GM19043 (cell line): ENCODE measurements around the gene ST6GALNAC6.

Experiments
- ATAC-seq: cut with Tn5 transposase; IDR thresholded peaks from one replicate; pipeline ENCODE4 v1.9.1; 2021; ENCODE audit warnings: low read depth; ENCODE audit not compliant: unreplicated experiment

Gene ST6GALNAC6

DNA sequence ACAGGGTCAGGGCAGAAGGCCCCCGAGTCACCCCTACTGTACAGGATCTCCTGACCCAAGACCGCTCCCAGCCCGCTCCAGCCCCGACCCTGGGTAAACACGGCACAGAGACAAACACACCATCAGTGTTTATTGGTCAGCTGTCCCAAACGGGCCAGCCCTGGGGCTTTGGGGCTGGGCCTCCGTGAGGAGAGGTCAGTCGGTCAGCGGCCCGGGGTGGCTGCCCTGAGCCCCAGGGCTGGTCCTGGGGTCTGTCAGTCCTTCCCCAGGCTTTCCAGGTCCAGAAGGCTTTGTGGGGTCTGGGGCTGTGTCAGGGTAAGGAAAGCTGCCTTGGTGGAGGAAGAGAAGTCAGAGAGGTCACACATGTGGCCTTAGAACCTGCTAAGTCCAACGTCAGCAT lies 35.6 kb upstream of the ST6GALNAC6 start:
- no peak for ATAC-seq

DNA sequence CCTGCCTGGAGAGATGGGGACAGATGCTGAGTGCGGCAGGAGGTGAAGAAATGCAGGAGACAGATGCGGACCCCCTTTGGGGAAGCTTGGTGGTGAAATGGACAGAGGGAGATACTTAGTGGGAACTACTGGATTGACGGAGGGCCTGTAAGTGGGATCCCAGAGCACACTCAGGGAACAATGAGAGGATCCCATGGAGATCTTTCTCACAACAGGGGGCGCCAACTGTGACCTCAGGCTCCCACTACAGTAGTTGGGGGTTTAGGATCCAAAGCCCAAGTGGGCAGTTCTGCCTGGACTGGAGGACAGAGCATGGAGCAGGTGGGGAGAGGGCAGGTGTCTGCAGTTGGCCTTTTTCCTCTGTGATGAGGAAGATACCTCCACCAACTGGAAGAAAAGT lies 34.8 kb upstream of the ST6GALNAC6 start:
- ATAC-seq, result no peak

DNA sequence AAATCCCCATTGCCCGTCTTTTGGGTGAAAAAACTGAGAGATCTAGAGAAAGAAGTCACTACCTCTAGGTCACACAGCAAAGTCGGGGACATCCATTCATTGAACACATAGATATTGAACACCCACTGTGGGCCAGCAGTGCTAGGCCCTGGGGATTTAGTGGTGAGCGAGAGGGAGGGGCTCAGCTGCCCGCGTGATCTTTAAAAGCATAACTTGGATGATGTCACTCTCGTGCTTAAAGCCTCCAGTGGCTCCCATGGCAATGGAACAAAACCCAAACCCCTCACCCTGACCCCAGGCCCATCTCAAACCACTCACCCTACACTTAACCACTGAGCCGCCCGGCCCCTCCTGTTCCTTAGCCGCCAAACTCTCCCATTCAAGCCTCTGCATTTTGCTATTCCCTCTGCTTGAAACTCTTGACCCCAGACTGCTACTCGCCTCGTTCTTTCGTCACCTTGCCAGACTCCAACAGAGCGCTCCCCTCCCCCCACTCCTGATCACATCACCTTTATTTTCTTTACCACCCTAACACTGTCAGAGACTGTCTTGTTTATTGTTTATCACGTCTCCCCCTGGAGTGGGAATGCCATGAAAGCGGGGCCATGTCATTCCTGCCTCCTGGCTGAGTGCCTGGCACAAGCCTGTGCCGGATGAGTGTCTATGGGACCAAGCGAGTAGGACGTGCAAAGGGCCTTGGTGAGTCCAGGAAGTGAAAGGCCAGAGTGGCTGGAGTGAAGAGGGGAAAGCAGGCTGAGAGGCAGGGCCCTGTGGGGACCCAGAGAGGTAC lies 31.9 kb upstream of the ST6GALNAC6 start:
- ATAC-seq, result no peak

DNA sequence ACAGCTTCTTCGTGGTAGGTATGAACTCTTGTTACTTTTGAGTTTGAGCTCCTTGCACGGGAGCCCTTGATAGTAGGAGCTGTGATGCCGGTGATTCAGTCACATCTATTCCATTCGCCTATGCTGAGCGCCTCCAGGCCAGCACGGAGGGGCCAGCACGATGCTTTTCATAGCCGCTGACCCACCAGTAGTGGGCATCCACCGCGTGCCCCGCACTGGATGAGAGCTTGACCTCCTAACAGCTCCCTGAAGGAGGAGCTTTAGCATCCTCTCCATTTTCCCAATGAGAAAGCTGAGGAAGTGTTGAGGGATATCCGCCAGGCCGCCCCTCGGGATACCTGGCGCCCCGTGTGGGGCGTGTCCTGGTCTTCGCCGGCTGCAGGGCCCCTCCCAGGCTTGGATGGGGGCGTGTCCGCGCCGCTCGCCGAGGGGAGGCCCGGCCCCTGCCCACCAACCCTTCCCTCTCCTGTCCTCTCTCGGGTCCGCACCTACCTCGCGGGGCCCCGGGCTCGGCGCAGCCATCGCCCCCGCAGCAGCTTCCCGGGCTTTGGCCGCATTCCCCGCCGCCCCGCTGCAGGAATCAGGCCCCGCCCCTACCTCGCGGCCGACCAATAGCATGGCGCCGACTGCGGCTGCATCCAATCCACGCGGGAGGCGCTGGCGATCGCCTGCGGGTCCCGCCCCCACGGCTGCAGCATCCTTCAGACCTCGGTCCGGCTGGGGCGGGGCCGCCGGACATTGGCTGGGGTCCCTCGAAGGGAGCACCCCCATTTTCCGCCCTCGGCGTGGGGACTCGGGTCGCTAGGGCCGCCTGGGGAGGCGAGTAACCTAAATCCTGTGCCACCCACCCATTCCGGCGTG lies 31.1 kb upstream of the ST6GALNAC6 start, which contains the start of gene PIP5KL1:
Gene PIP5KL1 (minus strand): TSS at position 547 of the 861 bp plus-strand sequence. CDS start 25 bp downstream, at position 522.
- ATAC-seq, result peak; percentile 73

DNA sequence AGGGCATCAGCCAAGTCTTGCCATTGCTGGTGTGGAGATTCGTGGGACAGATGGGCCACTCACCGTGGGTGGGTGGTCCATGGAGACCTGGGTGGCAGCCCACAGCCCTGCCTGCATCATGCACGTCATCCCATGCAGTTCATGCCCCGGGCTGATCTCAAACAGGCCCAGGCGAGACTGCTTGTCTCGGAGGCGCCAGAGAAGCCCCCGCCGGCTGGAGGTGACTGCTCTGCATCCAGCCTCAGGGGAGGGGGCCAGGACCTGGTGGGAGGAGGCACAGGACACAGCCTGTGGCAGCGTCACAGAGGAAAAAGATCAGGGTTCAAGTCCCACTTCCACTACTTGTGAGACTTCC lies 30.2 kb upstream of the ST6GALNAC6 start:
- ATAC-seq, result no peak

DNA sequence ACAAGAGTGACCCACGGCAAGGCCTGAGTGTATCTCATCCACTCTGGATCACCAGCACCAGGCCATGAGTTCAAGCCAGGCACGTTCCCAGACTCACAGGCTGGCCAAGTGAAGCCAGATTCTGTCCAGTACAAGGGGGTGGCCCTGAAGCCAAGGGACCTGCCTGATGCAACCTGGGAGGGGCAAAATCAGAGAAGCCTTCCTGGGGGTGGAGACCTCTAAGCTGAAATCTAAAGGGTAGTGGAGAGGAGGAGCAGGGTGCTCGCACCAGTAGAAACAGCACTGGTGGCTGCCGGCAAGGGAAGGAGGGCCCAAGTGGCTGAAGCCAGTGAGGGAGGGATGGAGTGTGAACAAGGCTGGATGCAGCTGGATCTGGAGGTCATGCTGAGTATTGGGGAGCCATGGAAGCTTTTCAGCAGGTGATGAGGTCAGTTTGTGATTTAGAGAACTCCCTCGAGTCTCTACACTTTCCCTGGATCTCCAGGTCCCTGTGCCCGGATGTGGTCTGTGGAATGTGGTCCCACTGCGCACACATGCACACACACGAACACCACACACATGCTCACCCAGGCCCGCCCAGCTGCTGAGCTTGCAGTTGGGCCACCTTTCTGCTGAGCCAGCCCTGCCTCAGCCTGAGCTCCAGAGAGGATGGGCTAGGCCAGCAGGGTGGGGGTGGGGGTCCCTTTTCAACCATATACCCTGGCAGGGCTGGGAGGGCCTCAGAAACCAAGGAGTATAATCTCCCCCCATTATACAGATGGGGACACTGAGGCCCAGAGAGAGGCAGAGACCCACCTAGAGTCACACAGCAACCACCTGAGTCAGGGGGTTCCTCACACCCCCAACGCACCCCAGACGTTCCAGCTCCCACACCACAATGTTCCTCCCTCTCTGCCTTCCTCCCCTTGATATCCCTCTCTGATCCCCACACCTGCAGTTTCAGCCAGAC lies 29.5 kb upstream of the ST6GALNAC6 start:
- no peak for ATAC-seq

DNA sequence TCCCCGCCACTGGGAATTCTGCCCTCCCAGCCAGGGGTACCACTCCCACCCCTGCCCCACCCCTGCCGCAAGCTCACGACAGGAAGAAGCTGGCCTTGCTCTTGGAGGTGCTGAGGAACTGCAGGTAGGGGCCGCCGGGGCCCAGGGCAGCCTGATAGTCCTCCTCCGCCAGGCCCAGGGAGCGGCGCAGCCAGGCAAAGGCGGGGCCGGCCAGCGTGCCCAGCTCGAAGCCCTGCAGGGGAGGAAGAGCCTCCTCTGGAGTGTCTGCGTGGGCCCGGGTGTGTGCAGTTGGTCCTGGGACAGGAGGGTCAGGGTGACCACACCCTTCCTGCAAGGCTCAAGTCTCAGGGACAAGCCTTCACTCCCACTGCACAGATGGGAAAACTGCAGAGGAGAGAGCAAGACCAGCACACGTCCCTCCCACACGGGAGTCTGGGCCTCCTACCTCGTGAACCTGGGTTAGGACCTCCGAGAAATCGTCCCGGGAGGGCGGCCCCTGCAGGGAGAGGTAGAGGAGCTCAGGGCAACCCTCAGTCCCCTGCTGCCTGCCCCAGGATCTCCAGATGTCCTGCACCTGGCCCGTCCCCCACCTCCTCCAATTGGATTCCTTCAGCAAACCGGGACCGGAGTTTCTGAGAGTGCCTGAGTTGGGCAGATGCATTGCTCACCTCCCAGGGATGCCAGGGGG lies 28.7 kb upstream of the ST6GALNAC6 start:
- no peak for ATAC-seq

DNA sequence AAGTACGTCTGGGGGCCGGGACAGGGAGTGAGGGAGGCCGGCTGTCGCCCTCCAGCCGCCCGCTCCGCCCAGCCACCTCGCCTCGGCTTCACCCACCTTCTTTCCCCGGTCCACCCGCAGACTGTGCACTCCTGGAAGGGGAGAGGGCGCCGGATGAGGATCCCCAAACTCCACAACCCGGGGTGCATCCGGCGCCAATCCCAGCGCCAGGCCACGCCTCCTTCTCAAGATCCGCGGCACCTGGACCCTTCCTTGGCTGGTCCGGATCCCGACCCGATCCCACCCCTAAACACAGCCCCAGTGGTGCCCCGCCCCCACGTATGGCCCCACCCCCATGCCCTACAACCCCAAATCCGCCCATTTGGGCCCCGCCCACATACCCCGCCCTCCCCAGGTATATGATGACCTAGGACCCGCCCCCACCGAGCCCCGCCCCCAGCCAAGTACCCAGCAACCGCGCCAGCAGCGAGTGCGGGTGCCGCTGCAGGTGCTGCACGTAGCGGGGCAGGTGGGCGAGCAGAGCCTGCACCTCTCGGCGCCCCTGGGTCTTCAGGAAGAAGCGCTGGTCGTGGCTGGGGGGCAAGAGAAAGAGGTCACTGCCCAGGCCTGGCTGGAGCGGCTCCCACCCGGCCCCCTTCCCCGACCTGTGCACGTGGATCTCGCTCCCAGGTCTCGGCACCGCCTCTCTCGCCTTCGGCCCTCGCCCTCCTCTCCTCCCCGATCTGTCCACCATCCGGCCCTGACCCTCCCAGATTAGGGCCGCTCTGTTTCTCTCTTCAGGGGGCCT lies 28.0 kb upstream of the ST6GALNAC6 start:
- no peak for ATAC-seq

DNA sequence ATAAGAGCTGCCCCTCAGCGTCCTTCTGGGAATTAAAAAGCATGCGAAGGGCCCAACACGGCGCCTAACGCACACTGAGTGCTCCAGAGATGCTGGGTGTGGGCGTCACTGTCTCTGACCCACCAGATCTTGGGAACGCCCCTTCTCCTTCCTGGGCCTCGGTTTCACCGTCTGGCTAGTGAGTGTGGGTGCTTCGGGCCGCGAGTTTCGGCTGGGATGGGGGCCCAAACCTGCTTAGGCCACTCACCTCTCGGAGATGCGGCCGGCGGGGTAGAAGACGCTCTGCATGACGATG lies 27.4 kb upstream of the ST6GALNAC6 start:
- ATAC-seq, result no peak

DNA sequence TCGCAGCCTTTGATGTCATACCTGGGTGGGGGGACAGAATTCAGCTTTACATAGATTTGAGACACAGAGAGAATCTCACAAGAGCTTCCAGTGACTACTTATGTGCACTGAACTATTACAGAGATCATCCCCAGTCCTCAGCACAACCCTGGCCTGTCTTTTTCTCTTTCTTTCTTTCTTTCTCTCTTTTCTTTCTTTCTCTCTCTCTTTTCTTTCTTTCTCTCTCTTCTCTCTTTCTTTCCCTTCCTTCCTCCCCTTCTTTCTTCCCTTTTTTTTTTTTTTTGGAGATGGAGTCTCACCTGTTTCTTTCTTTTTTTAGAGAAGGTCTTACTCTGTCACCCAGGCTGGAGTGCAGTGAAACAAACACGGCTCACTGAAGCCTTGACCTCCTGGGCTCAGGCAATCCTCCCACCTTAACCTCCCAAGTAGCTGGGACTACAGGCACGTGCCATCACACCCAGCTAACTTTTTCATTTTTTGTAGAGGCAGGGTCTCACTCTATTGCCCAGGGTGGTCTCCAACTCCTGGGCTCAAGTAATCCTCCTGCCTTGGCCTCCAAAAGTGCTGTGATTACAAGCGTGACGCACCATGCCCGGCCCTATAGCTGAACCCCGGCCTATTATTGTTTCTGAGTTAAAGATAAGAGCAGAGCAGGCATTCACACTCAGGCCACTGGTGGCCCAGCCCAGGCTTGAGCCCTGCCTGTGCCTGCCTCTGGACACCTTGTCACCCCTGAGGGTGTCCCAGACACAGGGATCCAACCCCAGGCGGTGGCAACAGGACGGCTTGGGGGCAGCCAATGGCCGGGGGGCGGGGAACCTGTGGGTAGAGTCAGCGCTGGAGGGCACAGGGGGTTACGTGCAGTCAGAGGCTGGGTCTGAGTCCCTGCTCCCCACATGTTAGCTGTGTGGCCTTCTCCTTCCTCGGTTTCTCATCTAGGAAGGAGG lies 26.8 kb upstream of the ST6GALNAC6 start:
- no peak for ATAC-seq

DNA sequence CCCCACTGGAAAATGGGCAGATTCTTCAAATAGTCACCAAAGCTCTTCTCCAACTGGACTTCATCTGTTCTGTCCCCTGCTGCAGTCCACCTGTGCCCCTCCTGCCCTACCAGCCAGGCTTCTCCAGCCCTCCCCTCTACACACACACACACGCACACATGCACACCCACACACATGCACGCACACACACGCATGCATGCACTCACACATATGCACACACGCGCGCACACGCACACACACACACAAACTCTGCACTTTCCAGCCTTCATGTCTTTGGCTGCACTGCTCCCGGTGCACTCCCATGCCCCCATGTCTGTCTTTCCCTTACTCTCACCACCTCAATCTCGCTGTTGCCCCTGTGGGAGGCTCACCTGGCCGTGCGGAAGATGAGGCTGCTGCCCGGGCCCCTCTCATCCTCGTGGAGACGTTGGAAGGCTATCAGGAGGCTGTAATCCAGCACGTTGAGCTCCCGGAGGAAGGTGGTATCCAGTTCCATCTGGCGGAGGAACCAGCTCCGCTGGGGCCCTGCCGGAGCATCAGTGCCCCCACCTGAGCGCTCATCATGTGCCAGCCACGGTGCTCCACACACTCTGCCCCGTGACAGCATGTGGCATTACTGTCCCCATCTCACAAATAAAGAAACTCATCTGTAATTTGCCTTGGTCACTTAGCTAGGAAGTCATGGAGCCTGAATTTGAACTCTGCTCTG lies 25.5 kb upstream of the ST6GALNAC6 start:
- ATAC-seq, result no peak

DNA sequence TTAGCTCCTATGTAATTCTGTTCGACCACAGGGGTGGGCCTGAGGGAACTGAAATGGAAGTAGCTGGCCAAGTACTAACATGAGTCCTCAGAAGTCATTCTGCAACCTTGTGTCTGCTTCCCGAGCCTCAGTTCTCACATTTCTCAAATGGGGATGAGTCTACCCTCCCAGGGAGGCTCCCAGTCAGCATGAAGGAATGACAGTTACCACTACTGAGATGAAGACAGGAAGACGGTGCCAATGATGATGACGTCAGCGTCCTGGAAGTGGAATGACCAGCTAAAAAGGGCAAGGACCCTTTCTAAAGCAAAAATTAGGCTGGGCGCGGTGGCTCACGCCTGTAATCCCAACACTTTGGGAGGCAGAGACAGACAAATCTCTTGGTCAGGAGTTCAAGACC lies 24.4 kb upstream of the ST6GALNAC6 start:
- no peak for ATAC-seq

DNA sequence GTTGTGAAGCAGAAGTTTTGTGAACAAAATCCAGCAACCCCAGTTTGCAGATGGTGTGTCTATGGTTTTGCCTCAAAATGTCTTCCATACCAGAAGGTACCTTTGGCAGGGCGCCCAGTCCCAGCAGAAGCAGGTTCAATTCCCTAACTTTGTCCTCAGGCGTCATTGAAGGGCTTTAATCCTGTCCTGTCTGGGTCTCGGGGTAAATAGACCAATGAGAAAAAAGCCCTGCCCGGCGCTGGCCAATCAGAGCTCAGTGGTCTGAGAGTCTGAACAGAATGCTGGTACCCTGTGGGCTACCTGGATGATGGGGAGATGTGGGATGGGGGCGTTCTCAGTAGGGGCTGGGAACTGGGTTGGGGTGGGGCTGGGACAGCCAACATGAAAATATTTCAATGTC lies 23.6 kb upstream of the ST6GALNAC6 start:
- no peak for ATAC-seq

DNA sequence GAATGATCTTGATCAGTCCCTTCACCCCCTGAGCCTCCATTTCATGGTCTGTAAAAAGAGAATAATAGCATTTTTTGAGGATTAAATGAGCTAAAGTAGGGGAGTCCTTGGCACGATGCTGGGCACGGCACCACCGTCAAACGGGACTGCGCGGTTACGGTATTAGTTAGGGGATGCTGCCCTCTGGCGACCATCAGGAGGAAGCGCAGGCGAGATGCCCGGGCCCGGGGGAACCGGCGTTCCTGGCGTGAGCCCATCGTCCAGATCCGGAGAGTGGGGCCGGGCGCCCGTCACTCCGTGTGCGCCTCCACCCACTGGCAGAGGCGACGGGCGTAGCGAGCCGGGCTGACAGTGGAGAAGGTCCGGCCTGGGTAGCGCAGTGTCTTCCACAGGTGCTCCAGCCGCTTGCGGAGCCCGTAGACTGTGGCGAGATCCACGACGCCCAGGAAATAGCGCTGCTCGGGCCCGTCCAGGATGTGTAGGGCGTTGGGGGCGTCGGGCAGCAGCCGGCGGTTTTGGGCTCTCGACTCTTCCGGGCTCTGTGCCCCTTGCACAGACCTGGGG lies 22.2 kb upstream of the ST6GALNAC6 start:
- ATAC-seq, result no peak

DNA sequence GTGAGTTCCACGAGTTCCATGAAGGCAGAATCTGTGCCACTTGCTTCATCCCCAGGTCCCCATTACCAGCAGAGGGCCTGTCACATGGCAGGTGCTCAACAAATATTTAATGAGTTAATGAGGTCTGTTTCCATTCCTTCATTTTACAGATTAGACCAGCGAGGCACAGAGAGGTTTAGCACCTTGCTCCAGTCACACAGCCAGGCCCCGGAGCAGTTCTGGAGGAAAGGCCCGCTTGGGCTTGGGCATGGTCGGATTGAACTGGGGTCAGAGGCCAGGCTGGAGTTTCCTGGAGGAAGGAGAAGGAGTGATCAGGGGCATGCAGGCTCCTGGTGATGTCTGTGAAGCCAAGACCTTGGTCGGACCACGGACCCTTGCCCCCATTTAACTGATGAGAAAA lies 21.4 kb upstream of the ST6GALNAC6 start:
- no peak for ATAC-seq

DNA sequence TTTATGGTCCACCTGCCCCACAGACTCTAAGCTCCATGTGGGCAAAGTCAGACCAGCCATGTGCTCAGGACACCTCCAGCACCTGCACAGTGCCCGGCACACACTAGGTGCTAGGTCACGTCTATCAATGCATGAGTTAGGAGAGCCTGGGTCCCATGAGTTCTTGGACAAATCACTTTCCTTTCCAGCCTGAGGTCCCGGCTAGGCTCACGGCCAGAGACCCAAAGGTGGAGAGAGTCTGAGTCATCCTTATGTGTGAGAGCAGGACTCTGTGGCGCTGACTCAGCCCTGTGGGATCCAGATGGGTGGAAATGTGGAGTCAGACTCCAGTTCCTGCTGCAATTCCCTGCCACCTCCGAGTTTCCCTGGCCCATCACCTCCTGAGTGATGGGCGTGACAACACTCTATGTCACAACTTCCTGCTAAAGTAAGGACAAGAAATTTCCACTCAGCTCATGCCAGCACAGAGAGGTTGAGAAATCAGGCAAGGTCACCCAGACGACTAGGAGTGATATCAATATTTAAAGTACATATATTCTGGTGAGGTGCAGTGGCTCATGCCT lies 19.9 kb upstream of the ST6GALNAC6 start:
- ATAC-seq, result no peak
